Measurements from ENCODE around the gene TRAF6. TPM values are rescaled to one million over a fixed set of nuclear protein-coding genes. Genes with fewer than 3 reads are reported as not detected.

The TRAF6 gene
- total and polyA plus RNA-seq, 9 of the 15 experiments (the other 6 are each of a cell fraction or from before 2014, with no cell fraction given): 2.0 to 13.1 (median 8.2) TPM

DNA sequence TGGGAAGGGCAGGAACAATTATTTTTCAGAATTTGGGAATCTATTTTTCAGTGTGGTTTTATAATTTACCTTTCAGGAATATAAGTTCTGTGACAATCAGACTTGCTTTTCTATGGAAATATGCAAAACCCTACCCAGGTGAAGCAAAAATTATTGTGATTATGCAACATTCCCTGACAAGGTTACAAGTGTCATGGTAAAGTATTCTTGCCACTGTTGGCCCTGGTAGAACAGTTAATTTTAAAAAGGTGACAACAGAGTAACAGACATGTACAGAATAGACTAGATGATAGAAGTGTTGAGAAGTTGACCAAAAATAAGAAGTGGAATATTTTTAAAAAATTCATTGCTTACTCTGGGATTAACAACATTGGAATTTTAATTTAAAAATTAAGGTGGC, 29.2 kb downstream of the TRAF6 start:
- Histone ChIP-seq H2AFZ (ENCODE audit: low read depth, low read length) (no peak overlapping the region), H3K9me3 (replicated peaks; ENCODE audit: control insufficient read depth, insufficient read depth, low read depth, low read length) (no peaks in the 10 kb centered on the region), H3K4me3 (no peak overlapping the region), H3K4me1 (replicated peaks in 1 of 2; ENCODE audit: control insufficient read depth in 2 of 2, insufficient read depth in 2 of 2, low read length in 2 of 2) (no peaks in the 10 kb centered on the region), H3K27me3 (ENCODE audit: control insufficient read depth in 2 of 2, insufficient read depth in 2 of 2, low read length in 2 of 2) (no peaks in the 10 kb centered on the region), H3K9me1 (ENCODE audit: control insufficient read depth, insufficient read depth, low read length) (no peaks in the 10 kb centered on the region), H3K36me3 (ENCODE audit: control insufficient read depth, insufficient read depth, low read length) (peaks cover 11% of the 10 kb centered on the region; the same call in 2 of the 3 replicates), H4K20me1 (replicated peaks; ENCODE audit: control insufficient read depth, insufficient read depth, low read length) (no peaks in the 10 kb centered on the region), H3K27ac (ENCODE audit: extremely low read depth, low read depth, low read length) (no peak overlapping the region), H3K79me2 (ENCODE audit: control insufficient read depth, insufficient read depth, low read length) (no peaks in the 10 kb centered on the region), H3K4me2 (ENCODE audit: insufficient read depth, low read length) (no peak overlapping the region), H3K9ac (ENCODE audit: insufficient read depth in 1 of 2, low read depth in 2 of 2, low read length in 2 of 2) (no peak overlapping the region)
- BruUV-seq (replicated peaks): no TSS peak
- FAIRE-seq (no peak), ATAC-seq (no peak), DNase-seq (ENCODE audit: extremely low read depth in 1 of 4, low spot score in 3 of 4) (no peak)
- in situ Hi-C loops (cut with MboI) (no loop called here), intact Hi-C loops (cut with micrococcal nuclease) (no loop called here)
- ChIA-PET POLR2A (no interaction called here), CTCF (ENCODE audit: low intra/inter-chr PET ratio) (interaction anchor here (0.7 kb wide), 1 partner anchor 12 kb away, joined by 3 read pairs; no protein-coding TSS in a partner anchor)
- TF ChIP-seq SMARCA4 (IDR thresholded peaks at IDR 0.05): no peak
- no peak for TF ChIP-seq CEBPG (CRISPR knock-in tag; IDR thresholded peaks at IDR 0.05)
- peak in 1 of 2 experiments; percentile 57; a peak in 2 of 4 replicates for TF ChIP-seq CEBPG (tag; conservative IDR thresholded peaks at IDR 0.05 in 1 of 2, IDR thresholded peaks at IDR 0.05 in 1 of 2)

DNA sequence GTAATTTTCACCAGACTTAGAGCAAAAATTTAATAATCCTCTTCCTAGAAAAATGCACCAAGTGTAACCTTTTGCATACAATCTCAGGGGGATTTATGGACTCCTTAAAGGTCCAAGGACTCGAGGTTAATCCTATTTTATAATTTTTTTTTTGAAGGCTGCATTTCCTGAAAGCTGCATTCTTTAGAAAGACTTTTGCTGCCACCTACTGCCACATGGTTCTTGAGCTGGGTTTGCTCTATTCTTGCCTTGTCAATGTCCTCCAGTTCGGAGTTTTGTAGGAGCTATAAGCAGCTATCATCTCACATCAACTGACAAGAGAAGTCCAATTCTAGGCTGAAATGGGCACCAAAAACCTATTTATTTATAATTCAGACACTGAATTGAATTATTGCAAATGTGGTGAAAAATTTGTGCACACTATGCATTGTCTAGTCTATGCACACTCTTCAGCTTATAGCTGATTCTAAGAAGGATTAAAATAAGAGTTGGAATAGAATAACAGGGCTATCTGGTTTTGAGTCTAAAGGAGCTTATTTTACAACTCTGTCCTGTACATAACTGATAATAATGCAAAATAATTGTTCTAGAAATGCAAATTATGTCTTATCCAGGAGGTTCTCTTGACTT, 31.3 kb downstream of the TRAF6 start:
- H3K4me2 ChIP-seq (ENCODE audit: insufficient read depth, low read length): no peak overlapping the region
- ChIA-PET POLR2A (interaction anchor here (1.0 to 1.6 kb wide), 3 partner anchors 9 to 661 kb away, joined by 3 to 9 read pairs (median 3); no protein-coding TSS in a partner anchor), CTCF (ENCODE audit: low intra/inter-chr PET ratio) (interaction anchor here (0.7 kb wide), 1 partner anchor 187 kb away, joined by 6 read pairs; no protein-coding TSS in a partner anchor)
- no peaks in the 10 kb centered on the region for H4K20me1 ChIP-seq (replicated peaks; ENCODE audit: control insufficient read depth, insufficient read depth, low read length)
- no peak overlapping the region for H3K27ac ChIP-seq (ENCODE audit: extremely low read depth, low read depth, low read length)
- no peak overlapping the region for H3K9ac ChIP-seq (ENCODE audit: insufficient read depth in 1 of 2, low read depth in 2 of 2, low read length in 2 of 2)
- no peaks in the 10 kb centered on the region for H3K36me3 ChIP-seq (ENCODE audit: control insufficient read depth, insufficient read depth, low read length)
- H3K9me1 ChIP-seq (ENCODE audit: control insufficient read depth, insufficient read depth, low read length): no peaks in the 10 kb centered on the region
- peak in 1 of 4 experiments; percentile 52 for DNase-seq (ENCODE audit: extremely low read depth in 1 of 4, low spot score in 3 of 4)
- peak; percentile 78 for ATAC-seq
- no peaks in the 10 kb centered on the region for H3K4me1 ChIP-seq (replicated peaks in 1 of 2; ENCODE audit: control insufficient read depth in 2 of 2, insufficient read depth in 2 of 2, low read length in 2 of 2)
- 43% methylated on average over 2 of the region's 2 CpGs for WGBS (ENCODE audit: insufficient coverage, low coverage, missing lambda C conversion rate)
- H2AFZ ChIP-seq (ENCODE audit: low read depth, low read length): no peak overlapping the region
- FAIRE-seq: no peak
- H3K9me3 ChIP-seq (replicated peaks; ENCODE audit: control insufficient read depth, insufficient read depth, low read depth, low read length): no peaks in the 10 kb centered on the region
- intact Hi-C loops (cut with micrococcal nuclease): loop anchor here (1.0 to 5.0 kb wide), 3 partner anchors 137 to 187 kb away; no protein-coding TSS in a partner anchor
- no peaks in the 10 kb centered on the region for H3K27me3 ChIP-seq (ENCODE audit: control insufficient read depth in 2 of 2, insufficient read depth in 2 of 2, low read length in 2 of 2)
- in situ Hi-C loops (cut with MboI): no loop called here
- H3K4me3 ChIP-seq: no peak overlapping the region
- H3K79me2 ChIP-seq (ENCODE audit: control insufficient read depth, insufficient read depth, low read length): no peaks in the 10 kb centered on the region
- no TSS peak for BruUV-seq (replicated peaks)
- TF ChIP-seq KAT7 (CRISPR knock-in tag; IDR thresholded peaks at IDR 0.05; ENCODE audit: borderline replicate concordance): no peak
- TF ChIP-seq RAD51 (IDR thresholded peaks at IDR 0.05; ENCODE audit: borderline replicate concordance, low read depth): no peak
- TF ChIP-seq, protein P1, sequence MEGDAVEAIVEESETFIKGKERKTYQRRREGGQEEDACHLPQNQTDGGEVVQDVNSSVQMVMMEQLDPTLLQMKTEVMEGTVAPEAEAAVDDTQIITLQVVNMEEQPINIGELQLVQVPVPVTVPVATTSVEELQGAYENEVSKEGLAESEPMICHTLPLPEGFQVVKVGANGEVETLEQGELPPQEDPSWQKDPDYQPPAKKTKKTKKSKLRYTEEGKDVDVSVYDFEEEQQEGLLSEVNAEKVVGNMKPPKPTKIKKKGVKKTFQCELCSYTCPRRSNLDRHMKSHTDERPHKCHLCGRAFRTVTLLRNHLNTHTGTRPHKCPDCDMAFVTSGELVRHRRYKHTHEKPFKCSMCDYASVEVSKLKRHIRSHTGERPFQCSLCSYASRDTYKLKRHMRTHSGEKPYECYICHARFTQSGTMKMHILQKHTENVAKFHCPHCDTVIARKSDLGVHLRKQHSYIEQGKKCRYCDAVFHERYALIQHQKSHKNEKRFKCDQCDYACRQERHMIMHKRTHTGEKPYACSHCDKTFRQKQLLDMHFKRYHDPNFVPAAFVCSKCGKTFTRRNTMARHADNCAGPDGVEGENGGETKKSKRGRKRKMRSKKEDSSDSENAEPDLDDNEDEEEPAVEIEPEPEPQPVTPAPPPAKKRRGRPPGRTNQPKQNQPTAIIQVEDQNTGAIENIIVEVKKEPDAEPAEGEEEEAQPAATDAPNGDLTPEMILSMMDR (IDR thresholded peaks at IDR 0.05 in 2 of 3, conservative IDR thresholded peaks at IDR 0.05 in 1 of 3; ENCODE audit: insufficient read depth in 2 of 3, low read depth in 1 of 3, low read length in 3 of 3): peak; percentile 52 to 76 (median 55)
